ENCODE data around the gene BACH1. TPM values are rescaled to one million over a fixed set of nuclear protein-coding genes. Genes with fewer than 3 reads are reported as not detected.

Gene BACH1
- total and polyA plus RNA-seq, 2 experiments from 2014 or later = 23.9 to 52.7 TPM

- H3K9me3 ChIP-seq (ENCODE audit: low read depth) = no peaks in the 10 kb centered on the region
- no peak overlapping the region for H2AFZ ChIP-seq
- in situ Hi-C loops (cut with MboI) = no loop called here
- peak overlapping the region; percentile 82 for H3K4me3 ChIP-seq
- peaks cover 60% of the 10 kb centered on the region for H3K79me2 ChIP-seq (ENCODE audit: insufficient read depth)
- TF ChIP-seq EZH2 (IDR thresholded peaks at IDR 0.05; ENCODE audit: insufficient read depth, poor library complexity, severe bottlenecking) = no peak
- no peak for TF ChIP-seq EZH2phosphoT487 (IDR thresholded peaks at IDR 0.05; ENCODE audit: insufficient read depth, low read depth)
- no peaks in the 10 kb centered on the region for H3K27me3 ChIP-seq (replicated peaks; ENCODE audit: insufficient read depth)
- 39 to 41% methylated on average over 13 of the region's 13 CpGs for WGBS, 2 experiments (ENCODE audit: low coverage in 1 of 2, low lambda C conversion rate in 2 of 2, missing lambda C conversion rate in 2 of 2)
- H3K4me2 ChIP-seq (ENCODE audit: unreplicated experiment) = peak overlapping the region; percentile 80
- peaks cover 49% of the 10 kb centered on the region for H3F3A ChIP-seq (ENCODE audit: insufficient read depth)
- no peaks in the 10 kb centered on the region for H3K36me3 ChIP-seq (ENCODE audit: low read depth)
- no peaks in the 10 kb centered on the region for H3K9me2 ChIP-seq (ENCODE audit: insufficient read depth)
- peak overlapping the region; percentile 93 for H3K9ac ChIP-seq
- peak; percentile 98 for DNase-seq
- H4K20me1 ChIP-seq (ENCODE audit: insufficient read depth) = peaks cover 28% of the 10 kb centered on the region
- peaks cover 48% of the 10 kb centered on the region for H3K4me1 ChIP-seq (ENCODE audit: insufficient read depth)
- H3K27ac ChIP-seq = peak overlapping the region; percentile 89
Measured at GRCh38 chr21:29299916-29300806, 1.4 kb downstream of the BACH1 start.

DNA sequence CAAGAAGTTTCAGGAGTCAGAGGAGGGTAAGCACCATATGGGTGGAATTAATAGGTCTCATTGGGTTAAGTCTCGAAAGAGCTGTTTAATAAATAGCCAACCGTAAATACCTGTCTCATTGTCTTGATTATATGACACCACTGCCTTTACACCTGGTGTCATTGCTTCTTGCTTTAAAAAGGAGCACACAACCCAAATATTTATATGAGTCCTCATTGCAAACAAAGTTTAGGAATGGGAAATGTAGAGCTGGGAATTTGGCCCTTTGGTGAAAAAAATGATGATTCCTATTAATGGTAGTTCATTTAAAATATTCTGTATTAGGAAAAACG, 2.1 kb downstream of the BACH1 start:
- H3K27me3 ChIP-seq (replicated peaks; ENCODE audit: insufficient read depth) = no peaks in the 10 kb centered on the region
- WGBS, 2 experiments (ENCODE audit: low coverage in 1 of 2, low lambda C conversion rate in 2 of 2, missing lambda C conversion rate in 2 of 2) = 62 to 69% methylated on average over 3 of the region's 3 CpGs
- peaks cover 55% of the 10 kb centered on the region for H3F3A ChIP-seq (ENCODE audit: insufficient read depth)
- H3K9me3 ChIP-seq (ENCODE audit: low read depth) = no peaks in the 10 kb centered on the region
- no peak for DNase-seq
- H3K9me2 ChIP-seq (ENCODE audit: insufficient read depth) = no peaks in the 10 kb centered on the region
- peak overlapping the region; percentile 89 for H3K27ac ChIP-seq
- peak overlapping the region; percentile 80 for H3K4me2 ChIP-seq (ENCODE audit: unreplicated experiment)
- peak overlapping the region; percentile 82 for H3K4me3 ChIP-seq
- H3K9ac ChIP-seq = peak overlapping the region; percentile 93
- peaks cover 55% of the 10 kb centered on the region for H3K4me1 ChIP-seq (ENCODE audit: insufficient read depth)
- 0 out of 2 replicates have a peak, but pooled peaks cover 3% of the 10 kb centered on the region for H3K36me3 ChIP-seq (ENCODE audit: low read depth)
- peaks cover 32% of the 10 kb centered on the region for H4K20me1 ChIP-seq (ENCODE audit: insufficient read depth)
- in situ Hi-C loops (cut with MboI) = no loop called here
- TF ChIP-seq EZH2 (IDR thresholded peaks at IDR 0.05; ENCODE audit: insufficient read depth, poor library complexity, severe bottlenecking) (no peak), EZH2phosphoT487 (IDR thresholded peaks at IDR 0.05; ENCODE audit: insufficient read depth, low read depth) (no peak)
- H3K79me2 ChIP-seq (ENCODE audit: insufficient read depth) = peaks cover 66% of the 10 kb centered on the region
- H2AFZ ChIP-seq = no peak overlapping the region

DNA sequence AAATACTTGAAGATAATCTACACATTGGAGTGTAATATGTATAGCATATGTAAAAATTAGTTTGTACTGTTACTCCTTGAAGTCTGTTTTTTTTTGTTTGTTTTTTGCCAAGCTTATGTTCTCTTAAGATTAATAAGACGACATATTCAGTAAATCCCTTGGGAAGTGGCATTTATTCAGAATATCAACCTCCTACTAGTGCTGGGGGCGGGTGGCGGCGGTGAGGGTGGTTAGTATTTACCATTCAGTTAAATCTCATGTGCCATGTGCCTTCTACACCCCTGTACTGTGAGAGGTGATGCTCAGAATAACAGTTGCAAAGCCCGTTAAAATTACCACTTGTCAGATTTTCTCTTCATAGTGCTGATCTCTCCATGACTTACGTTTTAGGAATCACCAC, 3.0 kb downstream of the BACH1 start:
- DNase-seq = peak; percentile 23
- H3K27me3 ChIP-seq (replicated peaks; ENCODE audit: insufficient read depth) = no peaks in the 10 kb centered on the region
- TF ChIP-seq EZH2phosphoT487 (IDR thresholded peaks at IDR 0.05; ENCODE audit: insufficient read depth, low read depth) (no peak), EZH2 (IDR thresholded peaks at IDR 0.05; ENCODE audit: insufficient read depth, poor library complexity, severe bottlenecking) (no peak)
- peak overlapping the region; percentile 93 for H3K9ac ChIP-seq
- in situ Hi-C loops (cut with MboI) = no loop called here
- peak overlapping the region; percentile 89; the same call in 1 of the 2 replicates for H3K27ac ChIP-seq
- H3K4me2 ChIP-seq (ENCODE audit: unreplicated experiment) = peak overlapping the region; percentile 80
- no peak overlapping the region for H2AFZ ChIP-seq
- H3F3A ChIP-seq (ENCODE audit: insufficient read depth) = peaks cover 57% of the 10 kb centered on the region
- H3K4me3 ChIP-seq = peak overlapping the region; percentile 82
- H3K36me3 ChIP-seq (ENCODE audit: low read depth) = 0 out of 2 replicates have a peak, but pooled peaks cover 4% of the 10 kb centered on the region
- WGBS, 2 experiments (ENCODE audit: low coverage in 1 of 2, low lambda C conversion rate in 2 of 2, missing lambda C conversion rate in 2 of 2) = 60 to 62% methylated on average over 6 of the region's 6 CpGs
- H3K79me2 ChIP-seq (ENCODE audit: insufficient read depth) = peaks cover 76% of the 10 kb centered on the region
- no peaks in the 10 kb centered on the region for H3K9me2 ChIP-seq (ENCODE audit: insufficient read depth)
- no peaks in the 10 kb centered on the region for H3K9me3 ChIP-seq (ENCODE audit: low read depth)
- peaks cover 36% of the 10 kb centered on the region for H4K20me1 ChIP-seq (ENCODE audit: insufficient read depth)
- H3K4me1 ChIP-seq (ENCODE audit: insufficient read depth) = peaks cover 61% of the 10 kb centered on the region

- peak overlapping the region; percentile 89 for H3K27ac ChIP-seq
- TF ChIP-seq EZH2 (IDR thresholded peaks at IDR 0.05; ENCODE audit: insufficient read depth, poor library complexity, severe bottlenecking) (no peak), EZH2phosphoT487 (IDR thresholded peaks at IDR 0.05; ENCODE audit: insufficient read depth, low read depth) (no peak)
- DNase-seq = peak; percentile 39
- peak overlapping the region; percentile 82 for H3K4me3 ChIP-seq
- no peaks in the 10 kb centered on the region for H3K9me2 ChIP-seq (ENCODE audit: insufficient read depth)
- in situ Hi-C loops (cut with MboI) = no loop called here
- 64 to 68% methylated on average over 5 of the region's 5 CpGs for WGBS, 2 experiments (ENCODE audit: low coverage in 1 of 2, low lambda C conversion rate in 2 of 2, missing lambda C conversion rate in 2 of 2)
- no peaks in the 10 kb centered on the region for H3K27me3 ChIP-seq (replicated peaks; ENCODE audit: insufficient read depth)
- H2AFZ ChIP-seq = no peak overlapping the region
- peak overlapping the region; percentile 80 for H3K4me2 ChIP-seq (ENCODE audit: unreplicated experiment)
- H4K20me1 ChIP-seq (ENCODE audit: insufficient read depth) = peaks cover 36% of the 10 kb centered on the region
- H3K9ac ChIP-seq = peak overlapping the region; percentile 93
- H3K36me3 ChIP-seq (ENCODE audit: low read depth) = 0 out of 2 replicates have a peak, but pooled peaks cover 4% of the 10 kb centered on the region
- peaks cover 66% of the 10 kb centered on the region for H3K4me1 ChIP-seq (ENCODE audit: insufficient read depth)
- peaks cover 83% of the 10 kb centered on the region for H3K79me2 ChIP-seq (ENCODE audit: insufficient read depth)
- H3K9me3 ChIP-seq (ENCODE audit: low read depth) = no peaks in the 10 kb centered on the region
- H3F3A ChIP-seq (ENCODE audit: insufficient read depth) = peaks cover 62% of the 10 kb centered on the region
Measured at GRCh38 chr21:29302359-29302875, 3.7 kb downstream of the BACH1 start.
